Measurements from ENCODE around the gene ADGRD2.

ADGRD2 gene

GRCh38 chr9:124472770-124473169 lies 22.5 kb downstream of the ADGRD2 start:
- DNase-seq = no peak
- in situ Hi-C loops (cut with HindIII; ENCODE audit: low pct_ligation_motif_present, low pct_unique_long_range_greater_than_20kb, low sequenced_read_pairs) = no loop called here

GRCh38 chr9:124473310-124473709 lies 23.1 kb downstream of the ADGRD2 start:
- in situ Hi-C loops (cut with HindIII; ENCODE audit: low pct_ligation_motif_present, low pct_unique_long_range_greater_than_20kb, low sequenced_read_pairs) = no loop called here
- no peak for DNase-seq

DNA sequence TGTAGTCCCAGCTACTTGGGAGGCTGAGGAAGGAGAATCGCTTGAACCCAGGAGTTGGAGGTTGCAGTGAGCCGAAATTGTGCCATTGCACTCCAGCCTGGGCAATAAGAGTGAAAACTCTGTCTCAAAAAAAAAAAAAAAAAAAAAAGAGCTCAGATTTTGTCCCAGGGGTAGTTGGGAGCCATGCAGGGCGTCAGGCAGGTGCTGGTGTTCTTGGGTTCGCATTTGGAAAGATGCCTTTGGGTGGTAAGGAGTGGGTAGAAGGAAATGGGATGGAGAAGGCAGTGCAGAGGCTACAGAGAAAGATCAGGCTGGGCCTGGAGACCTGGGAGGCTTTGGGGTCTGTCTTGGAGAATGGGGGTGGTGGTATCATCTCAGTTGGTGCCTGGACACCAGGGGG lies 23.9 kb downstream of the ADGRD2 start:
- in situ Hi-C loops (cut with HindIII; ENCODE audit: low pct_ligation_motif_present, low pct_unique_long_range_greater_than_20kb, low sequenced_read_pairs) = no loop called here
- DNase-seq = no peak

DNA sequence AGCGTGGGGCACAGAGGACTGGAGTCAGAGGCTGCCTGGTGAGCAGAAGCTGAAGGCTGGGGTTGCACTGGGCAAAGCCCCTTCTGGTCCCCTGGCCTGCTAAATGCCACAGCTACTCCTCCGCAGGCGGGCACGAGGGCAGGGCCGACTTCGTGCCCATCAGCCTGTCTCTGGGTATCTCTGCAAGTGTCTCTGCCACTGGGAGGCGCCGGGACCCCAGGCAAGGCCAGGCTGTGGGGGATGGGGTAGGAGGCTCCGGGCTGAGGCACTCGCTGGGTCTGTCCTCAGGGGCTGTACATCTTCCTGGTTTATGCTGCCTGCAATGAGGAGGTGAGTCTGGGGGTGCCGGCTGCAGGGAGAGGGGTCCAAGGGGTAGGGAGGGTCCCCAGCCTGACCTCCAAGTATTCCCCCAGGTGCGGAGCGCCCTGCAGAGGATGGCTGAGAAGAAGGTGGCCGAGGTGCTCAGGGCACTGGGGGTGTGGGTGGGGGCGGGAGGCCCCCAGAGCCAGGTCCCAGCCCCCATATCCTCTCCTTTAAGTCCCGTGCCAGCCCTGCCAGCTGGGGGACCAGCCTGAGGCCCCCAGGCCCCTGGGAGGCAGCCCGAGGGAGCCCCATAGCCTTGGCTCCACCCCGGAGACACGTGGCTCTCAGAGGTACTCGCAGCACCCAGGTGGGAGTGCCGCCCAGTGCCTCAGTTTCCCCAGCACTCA lies 25.1 kb downstream of the ADGRD2 start:
- no peak for DNase-seq
- in situ Hi-C loops (cut with HindIII; ENCODE audit: low pct_ligation_motif_present, low pct_unique_long_range_greater_than_20kb, low sequenced_read_pairs) = no loop called here

GRCh38 chr9:124475868-124476690 lies 25.8 kb downstream of the ADGRD2 start:
- in situ Hi-C loops (cut with HindIII; ENCODE audit: low pct_ligation_motif_present, low pct_unique_long_range_greater_than_20kb, low sequenced_read_pairs) = no loop called here
- DNase-seq = no peak

DNA sequence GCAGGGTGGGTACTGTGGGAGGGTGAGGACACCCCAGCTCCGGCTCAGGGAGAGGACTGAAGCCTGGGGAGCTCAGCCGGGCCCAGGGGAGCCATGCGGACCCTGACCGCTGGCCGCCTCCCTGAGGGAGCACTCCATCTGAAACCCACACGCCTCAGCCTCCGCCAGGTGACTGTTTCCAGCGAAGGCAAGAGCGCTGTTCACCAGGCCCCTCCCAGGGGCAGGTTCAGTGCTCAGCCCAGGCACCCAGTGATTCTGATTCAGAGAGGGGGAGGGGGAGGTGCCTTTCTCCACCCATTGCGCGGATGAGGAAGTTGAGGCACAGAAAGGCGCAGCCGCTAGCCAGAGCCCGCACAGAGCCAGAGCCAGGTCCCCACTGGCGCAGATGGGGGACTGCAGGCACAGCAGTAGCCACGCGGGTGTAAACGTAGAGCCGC lies 27.0 kb downstream of the ADGRD2 start:
- no peak for DNase-seq
- in situ Hi-C loops (cut with HindIII; ENCODE audit: low pct_ligation_motif_present, low pct_unique_long_range_greater_than_20kb, low sequenced_read_pairs) = no loop called here

GRCh38 chr9:124477648-124478285 lies 27.5 kb downstream of the ADGRD2 start:
- in situ Hi-C loops (cut with HindIII; ENCODE audit: low pct_ligation_motif_present, low pct_unique_long_range_greater_than_20kb, low sequenced_read_pairs) = no loop called here
- no peak for DNase-seq

DNA sequence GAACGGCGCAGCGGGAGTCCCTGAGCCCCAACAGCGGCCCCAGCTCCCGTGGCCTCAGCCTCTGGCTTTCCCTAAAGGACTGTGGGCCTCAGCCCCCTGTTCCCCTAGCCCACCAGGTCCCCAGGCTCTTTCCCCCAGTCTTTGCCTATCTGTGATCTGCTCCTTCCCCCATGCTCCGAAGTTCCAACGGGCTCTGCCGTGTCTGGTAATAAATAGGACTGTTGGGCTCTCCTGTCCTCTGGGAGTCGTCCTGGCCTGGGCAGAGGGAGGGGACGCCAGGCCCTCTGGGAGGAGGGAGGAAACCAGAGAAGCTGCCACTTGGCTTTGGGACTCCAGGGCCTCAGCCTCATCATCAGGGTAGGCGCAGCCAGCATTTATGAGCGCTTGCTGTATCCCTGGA lies 28.1 kb downstream of the ADGRD2 start:
- in situ Hi-C loops (cut with HindIII; ENCODE audit: low pct_ligation_motif_present, low pct_unique_long_range_greater_than_20kb, low sequenced_read_pairs) = no loop called here
- no peak for DNase-seq

- in situ Hi-C loops (cut with HindIII; ENCODE audit: low pct_ligation_motif_present, low pct_unique_long_range_greater_than_20kb, low sequenced_read_pairs) = no loop called here
- no peak for DNase-seq
These were observed 29.1 kb downstream of the ADGRD2 start for GRCh38 chr9:124479371-124479770.

- no peak for DNase-seq
- in situ Hi-C loops (cut with HindIII; ENCODE audit: low pct_ligation_motif_present, low pct_unique_long_range_greater_than_20kb, low sequenced_read_pairs) = no loop called here
These were observed 29.8 kb downstream of the ADGRD2 start for GRCh38 chr9:124479947-124480620.

GRCh38 chr9:124480621-124480981 lies 30.4 kb downstream of the ADGRD2 start:
- peak; percentile 32 for DNase-seq
- in situ Hi-C loops (cut with HindIII; ENCODE audit: low pct_ligation_motif_present, low pct_unique_long_range_greater_than_20kb, low sequenced_read_pairs) = no loop called here

DNA sequence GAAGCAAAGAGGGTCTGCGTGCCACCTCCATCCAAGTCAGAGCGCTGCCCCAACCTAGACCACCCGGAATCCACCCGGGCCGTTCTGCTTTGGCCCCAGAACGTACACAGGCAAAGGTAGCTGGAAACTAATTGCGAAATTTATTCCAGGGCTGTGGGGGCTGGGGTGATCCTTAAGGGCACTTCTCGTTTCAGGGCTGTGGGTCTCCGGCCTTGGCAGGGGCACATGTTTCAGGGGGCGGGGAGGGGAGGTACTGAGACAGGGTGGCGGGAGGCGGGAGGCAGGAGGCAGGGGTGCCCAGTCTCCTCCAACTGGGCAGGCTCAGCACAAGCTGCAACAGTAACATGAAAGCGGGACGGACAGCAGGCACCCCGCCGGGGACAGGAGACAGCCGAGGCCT lies 30.9 kb downstream of the ADGRD2 start:
- in situ Hi-C loops (cut with HindIII; ENCODE audit: low pct_ligation_motif_present, low pct_unique_long_range_greater_than_20kb, low sequenced_read_pairs) = no loop called here
- DNase-seq = no peak

- no peak for DNase-seq
- in situ Hi-C loops (cut with HindIII; ENCODE audit: low pct_ligation_motif_present, low pct_unique_long_range_greater_than_20kb, low sequenced_read_pairs) = no loop called here
These were observed 32.3 kb downstream of the ADGRD2 start for GRCh38 chr9:124482431-124483031.

GRCh38 chr9:124483481-124483880 lies 33.2 kb downstream of the ADGRD2 start:
- in situ Hi-C loops (cut with HindIII; ENCODE audit: low pct_ligation_motif_present, low pct_unique_long_range_greater_than_20kb, low sequenced_read_pairs) = no loop called here
- DNase-seq = no peak

- no peak for DNase-seq
- in situ Hi-C loops (cut with HindIII; ENCODE audit: low pct_ligation_motif_present, low pct_unique_long_range_greater_than_20kb, low sequenced_read_pairs) = no loop called here
These were observed 35.0 kb downstream of the ADGRD2 start for GRCh38 chr9:124485201-124485600.

GRCh38 chr9:124485936-124486335 lies 35.7 kb downstream of the ADGRD2 start:
- in situ Hi-C loops (cut with HindIII; ENCODE audit: low pct_ligation_motif_present, low pct_unique_long_range_greater_than_20kb, low sequenced_read_pairs) = no loop called here
- no peak for DNase-seq

- no peak for DNase-seq
- in situ Hi-C loops (cut with HindIII; ENCODE audit: low pct_ligation_motif_present, low pct_unique_long_range_greater_than_20kb, low sequenced_read_pairs) = no loop called here
These were observed 36.6 kb downstream of the ADGRD2 start for GRCh38 chr9:124486778-124487259.

- no peak for DNase-seq
- in situ Hi-C loops (cut with HindIII; ENCODE audit: low pct_ligation_motif_present, low pct_unique_long_range_greater_than_20kb, low sequenced_read_pairs) = no loop called here
These were observed 37.3 kb downstream of the ADGRD2 start for GRCh38 chr9:124487260-124488182.
